Naive thymus-derived CD4-positive, alpha-beta T cell (primary cell): ENCODE measurements around the gene HLA-DMB. TPM values are rescaled to one million over a fixed set of nuclear protein-coding genes. Genes with fewer than 3 reads are reported as not detected.
A peak's percentile ranks its signal among the peaks of the same experiment; 100 is the strongest.

Experiments
- ATAC-seq: fragments of 150-1000 bp; cut with Tn5 transposase; 2 replicates; pipeline ENCODE4 v1.10.0; 2021; ENCODE audit warnings: mild to moderate bottlenecking, moderate library complexity
- CTCF ChIA-PET: fragments of 350-600 bp; sonication (Branson Sonifier 250); formaldehyde crosslinking; loops from one replicate; lab custom pipeline; 2021; ENCODE audit warnings: antibody characterized with exemption; lab: Charles Lee
- POLR2A ChIA-PET: fragments of 350-600 bp; sonication (Branson Sonifier 250); formaldehyde crosslinking; loops from one replicate; lab custom pipeline; 2021; ENCODE audit warnings: antibody characterized with exemption, inconsistent platforms; lab: Charles Lee
- DNase-seq, 9 donors: peaks; one replicate each; pipeline versions ENCODE4 v3.0.0 to v3.0.0-alpha.2; 2020 to 2022; ENCODE audit warnings: mixed read lengths in 1 of 9
- H3K27ac ChIP-seq: one replicate; pipeline ENCODE4 v1.7.0; 2013; ENCODE audit warnings: mild to moderate bottlenecking, low read depth, low read length, moderate library complexity
- H3K27me3 ChIP-seq, 2 donors: one replicate each; pipeline ENCODE4 v1.7.0; 2013; ENCODE audit warnings: low read length in 2 of 2, mild to moderate bottlenecking in 2 of 2, moderate library complexity in 2 of 2; ENCODE audit not compliant: control insufficient read depth in 2 of 2, insufficient read depth in 2 of 2
- H3K36me3 ChIP-seq, 3 experiments: 1 replicate in 2 of 3; 2 replicates in 1 of 3; pipeline ENCODE4 v1.7.0; 2013; ENCODE audit warnings: low read length in 3 of 3, mild to moderate bottlenecking in 3 of 3, moderate library complexity in 1 of 3; ENCODE audit not compliant: insufficient read depth in 3 of 3, control insufficient read depth in 2 of 3
- H3K4me1 ChIP-seq, 2 donors: one replicate each; pipeline ENCODE4 v1.7.0; 2013; ENCODE audit warnings: low read length in 2 of 2, mild to moderate bottlenecking in 2 of 2, moderate library complexity in 1 of 2; ENCODE audit not compliant: control insufficient read depth in 2 of 2, insufficient read depth in 2 of 2
- H3K4me3 ChIP-seq: 2 replicates; pipeline ENCODE4 v1.7.0; 2013; ENCODE audit warnings: mild to moderate bottlenecking, low read length
- H3K9me3 ChIP-seq, 3 experiments: 1 replicate in 2 of 3; 2 replicates in 1 of 3; pipeline ENCODE4 v1.7.0; 2013; ENCODE audit warnings: low read length in 3 of 3; ENCODE audit not compliant: control insufficient read depth in 2 of 3
- H3K27ac Mint-ChIP-seq, 9 donors: one replicate each; pipeline ENCODE4 v1.8.0; 2020 to 2022; ENCODE audit warnings: mixed read lengths in 9 of 9, mild to moderate bottlenecking in 8 of 9, moderate library complexity in 5 of 9, inconsistent platforms in 2 of 9
- H3K27me3 Mint-ChIP-seq, 5 donors: one replicate each; pipeline ENCODE4 v1.8.0; 2021 to 2022; ENCODE audit warnings: mixed read lengths in 5 of 5, mild to moderate bottlenecking in 1 of 5
- H3K36me3 Mint-ChIP-seq, 5 donors: one replicate each; pipeline ENCODE4 v1.8.0; 2020 to 2022; ENCODE audit warnings: mixed read lengths in 5 of 5, mild to moderate bottlenecking in 3 of 5, inconsistent platforms in 1 of 5
- H3K4me1 Mint-ChIP-seq, 7 donors: one replicate each; pipeline ENCODE4 v1.8.0; 2020 to 2022; ENCODE audit warnings: mixed read lengths in 7 of 7, mild to moderate bottlenecking in 3 of 7, inconsistent platforms in 1 of 7
- H3K4me3 Mint-ChIP-seq, 10 donors: one replicate each; pipeline ENCODE4 v1.8.0; 2020 to 2022; ENCODE audit warnings: mild to moderate bottlenecking in 10 of 10, mixed read lengths in 10 of 10, moderate library complexity in 6 of 10, inconsistent platforms in 2 of 10
- H3K9me3 Mint-ChIP-seq, 11 donors: one replicate each; pipeline ENCODE4 v1.8.0; 2020 to 2022; ENCODE audit warnings: mixed read lengths in 11 of 11, mild to moderate bottlenecking in 4 of 11, inconsistent platforms in 1 of 11, moderate library complexity in 1 of 11
- intact Hi-C, 2 donors: fragments of 100-400 bp; cut with micrococcal nuclease; formaldehyde crosslinking; loops; one replicate each; pipeline ENCODE4 v1.15.1; 2023
- polyA plus RNA-seq, 2 donors: library from polyadenylated mRNA; unstranded; fragments of 300-500 nt; fragmentation: Illumina TruSeq; gene quantifications; one replicate each; pipeline ENCODE4 v1.2.3, GENCODE V29; 2021
- total RNA-seq, 6 experiments: library from RNA in 5 of 6; stranded (reverse) in 5 of 6; gene quantifications; 1 replicate in 5 of 6; 2 replicates in 1 of 6; pipeline ENCODE4 v1.2.3 and lab custom pipeline; 2021 to 2026

The HLA-DMB gene
- total and polyA plus RNA-seq, 7 experiments from 2014 or later = 7.8 to 82.5 (median 9.1) TPM

DNA sequence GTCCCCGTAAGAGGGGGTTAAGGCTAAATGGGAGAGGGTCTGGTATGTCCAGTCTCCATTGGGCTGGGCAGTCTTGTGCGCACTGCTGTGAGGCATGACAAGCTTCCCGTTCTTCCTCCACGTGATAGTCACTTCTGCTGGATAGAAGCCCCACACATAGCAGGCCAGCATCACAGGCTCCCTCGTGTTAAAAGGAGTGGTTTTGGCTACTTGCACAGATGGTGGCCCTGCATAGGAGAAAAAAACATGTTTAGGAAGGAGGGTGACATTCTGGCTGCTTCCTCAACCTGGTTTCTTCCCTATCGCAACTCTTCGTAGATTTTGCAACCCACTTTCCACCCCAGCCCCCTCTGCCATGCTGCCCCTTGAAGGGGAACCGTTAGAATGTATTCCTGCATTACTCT is 3.6 kb downstream of the HLA-DMB start:
- Histone ChIP-seq H3K27ac (no peak overlapping the region), H3K27me3 (no peaks in the 10 kb centered on the region), H3K36me3 (peaks cover 0 to 11% (median 0%) of the 10 kb centered on the region in 3 experiments), H3K4me3 (no peak overlapping the region), H3K9me3 (no peaks in the 10 kb centered on the region), H3K4me1 (peaks cover 21 to 22% of the 10 kb centered on the region in 2 donors)
- no peaks in the 10 kb centered on the region for H3K9me3 Mint-ChIP-seq
- H3K4me3 Mint-ChIP-seq = no peak overlapping the region
- H3K4me1 Mint-ChIP-seq = peaks cover 21 to 36% (median 34%) of the 10 kb centered on the region in 7 donors
- peaks cover 0 to 10% (median 0%) of the 10 kb centered on the region in 5 donors for H3K27me3 Mint-ChIP-seq
- ChIA-PET POLR2A (interaction anchor here (2.0 to 14.8 kb wide), 2 partner anchors 16 to 37 kb away, joined by 4 to 614 read pairs; partner anchors contain the start of genes BRD2 and HLA-DMA), CTCF (interaction anchor here (15.9 kb wide), 1 partner anchor 16 kb away, joined by 411 read pairs; the partner anchor contains the start of gene HLA-DMA)
- DNase-seq = no peak
- intact Hi-C loops = no loop called here
- H3K36me3 Mint-ChIP-seq = peaks cover 4 to 16% (median 13%) of the 10 kb centered on the region in 5 donors
- ATAC-seq = no peak
- peak overlapping the region in 1 of 9 donors; percentile 55 for H3K27ac Mint-ChIP-seq

DNA sequence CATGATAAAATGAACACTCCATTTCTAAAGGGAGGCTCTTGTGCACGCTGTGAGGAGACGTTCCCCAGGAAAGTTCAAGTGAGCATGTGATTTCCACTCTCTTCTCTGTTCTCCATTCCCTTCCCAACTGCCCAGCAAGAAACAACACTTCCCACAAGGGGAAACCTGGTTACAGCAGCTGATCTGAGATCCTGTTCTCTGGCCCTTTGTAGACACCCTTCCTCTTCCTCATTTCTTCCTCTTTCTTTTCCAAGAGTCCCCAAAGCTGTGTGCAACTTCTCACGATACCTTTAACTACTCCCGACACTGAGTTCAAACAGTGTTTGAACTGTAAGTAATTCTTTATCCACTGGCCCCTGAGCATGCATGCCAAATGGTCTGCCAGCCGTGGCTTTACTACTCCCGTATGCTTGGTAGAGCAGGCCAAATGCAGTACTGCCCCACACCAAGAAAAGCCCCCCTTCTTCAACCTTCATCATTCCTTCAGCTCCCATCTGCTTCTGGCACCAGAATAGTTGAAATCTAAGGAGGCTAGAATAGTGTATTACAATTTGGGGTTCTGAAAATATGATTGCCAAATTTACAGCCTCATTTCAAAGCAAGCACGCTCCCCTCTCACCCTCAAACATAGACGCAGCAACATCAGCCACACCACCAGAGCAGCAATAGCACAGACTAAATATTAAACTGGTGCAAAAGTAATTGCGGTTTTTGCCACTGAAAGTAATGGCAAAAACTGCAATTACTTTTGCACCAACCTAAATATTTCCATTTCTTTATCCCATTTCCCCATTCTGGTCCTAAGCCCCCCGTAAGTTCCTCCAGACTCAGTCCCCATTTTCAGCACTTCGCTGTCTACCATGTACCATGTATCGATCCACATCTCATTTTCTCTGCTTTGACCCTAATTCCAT is 4.3 kb downstream of the HLA-DMB start:
- no peaks in the 10 kb centered on the region for H3K9me3 Mint-ChIP-seq
- Histone ChIP-seq H3K9me3 (no peaks in the 10 kb centered on the region), H3K27me3 (no peaks in the 10 kb centered on the region), H3K36me3 (peaks cover 0 to 11% (median 0%) of the 10 kb centered on the region in 3 experiments), H3K27ac (no peak overlapping the region), H3K4me3 (no peak overlapping the region), H3K4me1 (peaks cover 15% of the 10 kb centered on the region in 2 donors)
- CTCF ChIA-PET = interaction anchor here (1.0 to 15.9 kb wide), 4 partner anchors 9 to 50 kb away, joined by 3 to 411 read pairs (median 80); partner anchors contain the start of gene HLA-DMA
- intact Hi-C loops = no loop called here
- POLR2A ChIA-PET = interaction anchor here (0.7 to 14.8 kb wide), 5 partner anchors 8 to 38 kb away, joined by 3 to 614 read pairs (median 3); partner anchors contain the start of genes BRD2 and HLA-DMA
- H3K27ac Mint-ChIP-seq = peak overlapping the region in 3 of 9 donors; percentile 1 to 70 (median 55)
- peaks cover 4 to 16% (median 13%) of the 10 kb centered on the region in 5 donors for H3K36me3 Mint-ChIP-seq
- DNase-seq (no peak), ATAC-seq (no peak)
- no peak overlapping the region for H3K4me3 Mint-ChIP-seq
- H3K4me1 Mint-ChIP-seq = peaks cover 14 to 31% (median 26%) of the 10 kb centered on the region in 7 donors
- peaks cover 0 to 14% (median 0%) of the 10 kb centered on the region in 5 donors for H3K27me3 Mint-ChIP-seq

DNA sequence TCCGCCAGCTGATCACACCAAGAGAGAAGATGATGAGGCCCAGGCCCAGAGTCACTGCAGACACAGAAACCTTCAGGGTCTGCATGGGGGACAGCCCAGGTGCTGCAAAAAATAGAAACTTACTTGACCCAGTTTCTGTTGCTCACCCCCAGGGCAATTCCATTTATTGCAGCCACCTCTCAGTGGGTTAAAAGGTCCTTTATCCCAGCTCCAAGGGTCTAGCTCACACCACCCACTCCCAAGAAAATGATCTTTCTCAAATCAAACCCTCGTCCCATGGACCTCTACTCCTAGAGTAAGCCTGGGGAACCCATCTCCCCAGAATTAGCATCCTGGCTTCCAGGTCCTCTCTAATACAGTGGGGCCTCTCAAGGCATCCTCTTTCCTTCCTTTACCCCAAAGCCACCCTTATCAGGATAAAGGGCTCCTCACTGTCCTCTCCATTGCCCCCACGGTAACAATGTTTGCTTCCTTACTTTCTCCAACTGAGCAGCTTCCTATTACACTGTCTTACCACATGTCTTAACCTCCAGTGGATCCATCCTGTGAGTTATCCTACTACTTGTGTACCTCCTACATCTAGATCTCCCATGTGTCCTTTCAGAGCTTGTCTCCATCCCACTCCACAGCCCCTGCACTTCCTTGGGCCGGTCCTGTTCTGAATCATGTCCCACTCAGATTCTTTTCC is 5.1 kb downstream of the HLA-DMB start:
- H3K27me3 Mint-ChIP-seq = peaks cover 0 to 20% (median 0%) of the 10 kb centered on the region in 5 donors
- H3K9me3 Mint-ChIP-seq = no peaks in the 10 kb centered on the region
- Histone ChIP-seq H3K27ac (no peak overlapping the region), H3K36me3 (peaks cover 0 to 11% (median 0%) of the 10 kb centered on the region in 3 experiments), H3K27me3 (no peaks in the 10 kb centered on the region), H3K9me3 (no peaks in the 10 kb centered on the region), H3K4me1 (peaks cover 9 to 11% of the 10 kb centered on the region in 2 donors), H3K4me3 (no peak overlapping the region)
- POLR2A ChIA-PET = interaction anchor here (0.7 to 14.8 kb wide), 4 partner anchors 9 to 39 kb away, joined by 3 to 614 read pairs (median 3); partner anchors contain the start of genes BRD2 and HLA-DMA
- H3K36me3 Mint-ChIP-seq = peaks cover 4 to 16% (median 13%) of the 10 kb centered on the region in 5 donors
- CTCF ChIA-PET = interaction anchor here (0.7 to 15.9 kb wide), 7 partner anchors 10 to 51 kb away, joined by 3 to 411 read pairs (median 4); partner anchors contain the start of gene HLA-DMA
- peak overlapping the region in 1 of 9 donors; percentile 70 for H3K27ac Mint-ChIP-seq
- intact Hi-C loops = loop anchor here in 1 of 2 donors (1.0 kb wide), 1 partner anchor 9 kb away; no protein-coding TSS in a partner anchor
- H3K4me3 Mint-ChIP-seq = no peak overlapping the region
- DNase-seq (no peak), ATAC-seq (no peak)
- peaks cover 7 to 27% (median 18%) of the 10 kb centered on the region in 7 donors for H3K4me1 Mint-ChIP-seq

DNA sequence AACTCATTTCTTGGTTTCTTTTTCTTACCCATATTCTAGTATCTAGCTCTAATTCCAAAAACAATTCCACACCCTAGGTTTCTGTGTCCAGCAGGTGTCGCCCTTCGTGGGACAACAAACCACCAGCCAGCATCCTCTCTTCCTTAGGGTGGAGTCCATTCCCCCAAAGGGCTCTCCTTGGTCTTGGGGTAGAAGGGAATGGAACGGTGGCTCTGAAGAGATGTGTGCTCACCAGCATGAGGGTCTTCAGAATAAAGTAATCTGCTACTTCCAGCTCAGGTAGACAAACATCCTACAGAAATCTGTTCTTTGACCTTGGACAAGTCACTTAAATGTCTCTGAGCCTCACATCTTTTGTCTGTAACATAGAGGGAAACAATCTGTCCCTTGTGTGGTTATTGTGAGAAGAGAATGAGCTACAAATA is 7.2 kb downstream of the HLA-DMB start:
- H3K9me3 ChIP-seq = no peaks in the 10 kb centered on the region
- CTCF ChIA-PET = interaction anchor here (0.6 to 15.9 kb wide), 35 partner anchors 8 to 338 kb away, joined by 3 to 411 read pairs (median 4); partner anchors contain the start of genes BRD2, HLA-DMA, PSMB8 and PSMB9
- intact Hi-C loops = loop anchor here (1.0 kb wide), 5 partner anchors 14 to 51 kb away; partner anchors contain the start of gene HLA-DMA (in 2 of the 2)
- H3K27me3 ChIP-seq = no peaks in the 10 kb centered on the region
- peak; percentile 47 to 77 (median 67) for DNase-seq
- no peak overlapping the region for H3K4me3 ChIP-seq
- no peaks in the 10 kb centered on the region for H3K4me1 ChIP-seq
- peak; percentile 79 for ATAC-seq
- H3K27ac ChIP-seq = no peak overlapping the region
- POLR2A ChIA-PET = interaction anchor here (0.5 to 14.8 kb wide), 9 partner anchors 10 to 125 kb away, joined by 3 to 614 read pairs (median 5); partner anchors contain the start of genes BRD2 and HLA-DMA
- no peak overlapping the region for H3K4me3 Mint-ChIP-seq
- peaks cover 0 to 24% (median 6%) of the 10 kb centered on the region in 7 donors for H3K4me1 Mint-ChIP-seq
- H3K9me3 Mint-ChIP-seq = no peaks in the 10 kb centered on the region
- H3K27ac Mint-ChIP-seq = peak overlapping the region in 2 of 9 donors; percentile 32 to 45
- H3K36me3 Mint-ChIP-seq = peaks cover 4 to 15% (median 13%) of the 10 kb centered on the region in 5 donors
- peaks cover 0 to 35% (median 0%) of the 10 kb centered on the region in 5 donors for H3K27me3 Mint-ChIP-seq
- peaks cover 0 to 11% (median 0%) of the 10 kb centered on the region in 3 experiments for H3K36me3 ChIP-seq

DNA sequence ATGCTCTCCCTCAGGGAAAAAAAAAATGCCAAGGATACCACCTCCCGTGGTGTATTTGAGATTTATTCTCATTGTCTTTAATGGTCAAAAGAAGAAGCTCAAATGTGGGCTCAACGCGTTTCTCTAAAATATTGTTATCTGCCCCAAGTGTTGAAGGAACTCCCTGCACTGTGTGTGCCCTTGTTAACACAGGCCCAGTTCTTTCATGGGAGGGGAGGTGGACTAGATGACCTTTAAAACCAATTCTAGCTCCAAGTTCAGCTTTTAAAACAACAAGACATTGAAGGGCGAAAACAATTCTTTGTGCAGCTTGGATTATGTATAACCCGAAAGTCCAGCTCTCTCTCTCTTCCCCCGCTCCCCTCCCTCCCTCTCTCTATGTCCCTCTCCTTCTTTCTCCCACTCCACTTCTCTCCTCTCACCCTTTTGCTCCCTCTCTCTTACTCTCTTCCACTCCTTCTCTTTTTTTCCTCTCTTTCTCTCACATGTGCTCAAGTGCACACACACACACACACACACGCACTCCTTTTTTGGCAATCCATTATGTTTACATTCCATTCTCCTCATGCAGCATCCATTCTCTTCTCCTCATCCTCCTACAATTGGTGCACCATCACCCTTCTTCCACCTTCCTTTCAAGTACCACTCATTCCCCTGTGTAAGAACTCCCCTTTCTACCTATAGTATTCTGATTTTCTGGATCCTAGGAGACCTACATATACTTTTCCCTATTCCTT is 8.5 kb downstream of the HLA-DMB start:
- intact Hi-C loops = no loop called here
- no peaks in the 10 kb centered on the region for H3K27me3 ChIP-seq
- H3K4me3 ChIP-seq = no peak overlapping the region
- DNase-seq (no peak), ATAC-seq (no peak)
- peaks cover 0 to 11% (median 0%) of the 10 kb centered on the region in 3 experiments for H3K36me3 ChIP-seq
- Mint-ChIP-seq H3K9me3 (no peaks in the 10 kb centered on the region), H3K27ac (no peak overlapping the region), H3K4me1 (peaks cover 0 to 17% (median 6%) of the 10 kb centered on the region in 7 donors), H3K4me3 (no peak overlapping the region), H3K27me3 (peaks cover 0 to 40% (median 0%) of the 10 kb centered on the region in 5 donors), H3K36me3 (peaks cover 4 to 13% (median 6%) of the 10 kb centered on the region in 5 donors)
- no peaks in the 10 kb centered on the region for H3K9me3 ChIP-seq
- POLR2A ChIA-PET = interaction anchor here (1.8 to 14.8 kb wide), 4 partner anchors 11 to 42 kb away, joined by 5 to 614 read pairs (median 26); partner anchors contain the start of genes BRD2 and HLA-DMA
- no peaks in the 10 kb centered on the region for H3K4me1 ChIP-seq
- CTCF ChIA-PET = interaction anchor here (0.8 to 15.9 kb wide), 9 partner anchors 8 to 104 kb away, joined by 3 to 411 read pairs (median 8); partner anchors contain the start of genes BRD2 and HLA-DMA
- no peak overlapping the region for H3K27ac ChIP-seq
